HG03565 (cell line): ENCODE results near the gene KCNJ4.

Source experiments
- ATAC-seq: cut with Tn5 transposase; IDR thresholded peaks from one replicate; pipeline ENCODE4 v1.9.1; 2021; ENCODE audit warnings: mild to moderate bottlenecking, moderate library complexity; ENCODE audit not compliant: unreplicated experiment

KCNJ4 gene

DNA sequence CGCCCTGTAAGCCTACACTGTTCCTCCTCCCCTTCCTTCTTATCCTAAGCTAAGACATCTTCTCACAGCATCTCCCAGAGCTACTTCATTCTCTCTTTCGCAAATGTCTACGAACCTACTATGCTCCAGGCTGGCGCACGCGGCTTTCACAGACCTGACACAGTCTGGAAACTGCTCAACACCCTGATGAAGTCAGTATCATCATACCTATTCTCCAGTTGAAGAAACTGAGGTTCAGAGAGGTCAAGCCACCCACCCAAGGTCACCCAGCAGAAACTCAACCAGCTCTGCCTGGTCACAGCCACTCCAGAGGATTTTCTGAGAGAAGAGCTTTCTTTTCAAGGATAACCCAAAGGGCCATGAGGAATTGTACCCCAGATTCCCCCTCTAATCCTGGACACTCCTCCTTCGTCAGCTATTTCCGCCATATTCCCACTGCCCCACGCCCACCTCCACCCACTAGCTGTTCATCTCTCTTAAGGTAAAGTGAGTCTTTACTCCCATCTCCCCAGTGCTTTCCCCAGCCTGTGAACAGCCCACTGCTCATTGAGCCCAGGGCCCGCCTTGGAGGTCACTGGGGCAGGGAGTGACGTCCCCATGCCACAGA is 1.8 kb downstream of the KCNJ4 start:
- ATAC-seq = no peak

DNA sequence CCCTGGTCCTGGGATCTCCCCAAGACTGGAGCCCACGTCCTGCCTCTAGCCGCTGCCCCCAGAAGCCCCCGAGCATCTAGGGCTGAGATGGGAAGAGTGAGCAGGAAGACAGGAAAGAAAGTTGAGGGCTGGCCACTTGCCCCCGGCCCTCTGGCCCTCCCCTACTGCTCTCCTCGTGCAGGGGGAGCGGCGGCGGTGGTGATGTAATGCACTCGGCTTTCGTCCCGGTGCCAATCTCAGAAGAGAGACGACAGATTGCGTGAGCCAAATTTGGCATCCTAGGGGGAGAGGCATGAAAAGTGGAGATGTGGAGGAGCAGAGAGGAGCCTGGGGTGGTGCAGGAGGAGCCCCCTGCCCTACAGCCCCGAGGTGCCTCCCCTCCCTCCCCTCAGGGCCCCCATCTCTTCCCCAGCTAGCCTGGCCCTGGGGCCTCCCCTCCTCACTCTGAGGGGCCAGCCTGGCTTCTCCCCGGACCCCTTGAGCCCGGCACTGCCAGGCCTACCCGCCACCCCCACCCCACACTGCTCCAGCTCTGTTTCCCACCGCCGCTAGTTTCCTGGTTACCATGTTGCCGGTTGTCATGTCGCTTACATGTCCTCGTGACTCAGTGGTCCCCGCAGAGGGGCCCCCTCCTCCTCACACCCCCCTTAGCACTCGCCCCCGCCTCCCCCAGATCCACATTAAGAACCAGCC is 2.5 kb downstream of the KCNJ4 start:
- ATAC-seq = no peak

DNA sequence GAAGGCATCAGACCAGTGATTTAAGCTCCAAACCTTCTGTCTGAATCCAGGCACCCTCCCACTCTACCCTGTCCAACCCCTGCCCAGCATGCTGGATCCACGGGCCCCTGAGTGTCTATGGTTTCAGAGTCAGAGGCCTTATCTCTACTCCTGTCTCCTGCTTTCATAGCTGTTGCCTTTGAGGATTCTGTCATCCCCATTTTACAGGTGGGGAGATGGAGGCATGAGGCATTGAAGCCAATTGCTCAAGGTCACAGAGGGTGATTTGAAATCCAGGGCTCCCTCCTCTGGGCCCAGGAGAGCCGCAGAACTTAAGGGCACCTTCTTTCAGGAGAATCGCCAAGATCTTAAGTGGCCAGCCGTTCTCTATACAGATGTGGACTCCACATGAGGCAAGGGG is 3.1 kb downstream of the KCNJ4 start:
- ATAC-seq = no peak

DNA sequence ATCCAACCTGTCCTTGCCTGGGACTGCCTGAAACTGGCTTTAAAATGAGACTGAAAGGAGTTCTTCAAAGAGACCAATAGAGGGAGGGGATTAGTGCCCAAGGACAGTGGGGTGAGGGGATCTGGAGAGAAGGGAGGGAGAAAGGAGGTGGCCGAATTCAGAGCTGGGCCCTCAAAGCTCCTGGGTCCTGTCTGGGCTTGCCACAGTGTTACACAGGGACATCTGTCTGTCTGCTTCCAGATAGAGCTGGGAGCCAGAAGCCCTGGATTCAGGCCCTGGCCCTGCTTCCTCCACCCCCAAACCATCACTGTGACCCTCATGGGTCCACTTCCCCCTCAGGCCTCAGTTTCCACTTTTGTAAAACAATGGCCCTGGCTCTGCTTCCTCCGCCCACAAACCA is 3.6 kb downstream of the KCNJ4 start:
- no peak for ATAC-seq

DNA sequence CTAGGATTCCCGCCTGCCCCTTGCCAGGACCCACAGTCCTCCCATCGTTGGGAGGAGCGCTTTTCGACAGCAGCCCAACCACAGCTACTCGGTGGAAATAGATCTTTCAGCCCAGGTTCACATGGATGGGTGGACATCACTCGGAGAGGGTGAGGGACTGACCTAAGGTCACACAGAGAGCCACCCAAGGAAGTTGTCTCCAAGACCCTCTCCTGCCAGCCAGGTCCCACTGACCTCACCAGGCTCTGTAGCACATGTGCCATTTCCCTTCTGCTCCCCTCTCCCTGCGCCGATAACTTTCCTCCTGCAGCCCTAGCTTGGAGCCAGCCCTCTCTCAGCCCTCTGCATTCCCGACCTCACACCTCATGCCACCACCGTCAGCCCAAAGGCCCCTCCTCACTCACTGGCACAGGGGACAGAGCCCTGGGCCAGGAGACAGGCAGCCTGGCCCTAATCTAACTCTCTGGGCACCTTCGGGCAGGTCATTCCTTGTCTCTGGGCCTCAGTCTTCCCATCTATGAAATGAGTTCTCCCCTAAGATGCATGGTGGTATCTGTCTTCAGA is 4.7 kb downstream of the KCNJ4 start:
- ATAC-seq = no peak

DNA sequence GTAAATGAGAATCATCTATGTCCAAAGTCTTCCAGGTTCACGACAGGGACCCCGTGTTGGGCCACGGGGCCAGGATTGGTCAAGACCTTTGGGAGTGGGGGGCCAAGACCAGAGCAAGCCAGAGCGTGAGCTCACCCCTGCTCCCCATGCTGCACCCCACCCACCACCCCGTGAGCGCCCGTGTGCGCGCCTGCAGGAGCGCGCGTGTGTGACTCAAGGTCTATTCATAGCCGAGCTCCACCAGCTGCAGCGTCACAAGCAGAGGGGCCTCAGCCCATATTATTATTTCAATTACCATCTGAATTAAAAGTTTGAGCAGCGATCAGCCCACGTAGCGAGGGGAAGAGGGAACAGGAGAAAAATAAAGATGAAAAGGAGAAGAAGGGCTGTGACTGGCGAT is 5.2 kb downstream of the KCNJ4 start:
- no peak for ATAC-seq

DNA sequence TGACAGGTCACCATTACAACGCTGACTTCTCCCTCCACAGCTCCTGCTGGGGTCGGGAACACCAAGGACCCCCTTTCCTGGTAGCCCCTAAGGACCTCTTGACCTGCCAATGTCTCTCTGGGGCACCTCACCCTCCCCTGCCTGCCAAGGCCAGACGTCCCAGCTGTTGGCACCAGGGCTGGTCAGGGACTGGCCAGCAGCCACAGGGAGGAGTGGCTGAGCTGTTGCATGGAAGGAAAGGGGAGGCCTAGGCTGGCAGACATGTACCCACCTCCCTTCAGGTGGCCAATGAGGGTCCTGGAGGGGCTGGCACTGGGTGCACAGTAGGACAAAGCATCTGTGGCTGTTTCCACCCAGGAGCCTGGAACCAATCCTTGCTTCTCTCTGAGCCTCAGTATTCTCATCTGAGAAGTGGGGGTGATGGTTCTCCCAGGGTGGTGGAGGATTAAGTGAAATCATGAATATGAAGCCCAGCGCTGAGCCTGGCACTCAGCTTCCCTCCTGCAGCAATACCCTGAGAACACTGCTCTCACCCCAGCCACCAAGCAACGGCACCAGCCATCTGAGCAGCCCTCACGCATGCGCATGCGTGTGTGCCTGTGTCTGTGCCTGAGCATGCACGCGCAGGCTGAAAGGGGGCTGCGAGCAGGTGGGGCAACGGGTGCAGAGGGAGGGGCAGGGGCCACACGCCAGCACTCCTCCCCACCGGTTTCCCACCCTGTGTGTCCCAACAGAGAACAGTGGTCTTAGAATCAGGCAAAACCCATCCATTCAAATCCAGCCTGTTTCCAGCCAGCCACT is 5.9 kb downstream of the KCNJ4 start:
- no peak for ATAC-seq

DNA sequence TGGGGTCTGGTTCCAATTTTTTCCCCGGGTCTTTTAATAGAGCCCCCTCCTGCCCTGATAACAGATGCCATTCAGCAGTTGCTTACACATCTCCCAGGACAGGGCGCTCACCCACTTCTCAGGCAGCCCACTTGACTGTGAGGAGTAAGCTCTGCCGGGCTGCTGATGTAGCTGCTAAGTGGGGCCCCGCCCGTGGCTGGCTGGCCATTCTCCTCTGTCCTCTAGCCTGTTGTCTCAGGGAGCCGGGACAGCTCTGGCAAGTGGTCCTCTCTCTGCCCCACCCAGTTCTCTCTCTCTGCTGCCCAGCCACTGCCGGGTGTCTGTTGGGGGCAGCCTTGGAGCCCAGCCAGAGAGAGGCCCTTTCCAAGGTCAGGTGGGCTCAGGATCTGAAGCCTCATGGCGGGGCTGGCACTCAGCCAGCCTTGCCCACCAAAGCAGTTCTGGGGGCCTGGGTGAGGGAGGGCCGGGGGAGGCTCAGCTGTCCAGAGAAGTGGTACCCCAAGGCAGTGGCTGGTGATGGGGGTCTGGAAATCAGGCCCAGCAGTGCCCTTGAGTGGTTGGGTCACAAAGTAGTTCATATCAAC is 8.9 kb downstream of the KCNJ4 start:
- ATAC-seq = no peak

DNA sequence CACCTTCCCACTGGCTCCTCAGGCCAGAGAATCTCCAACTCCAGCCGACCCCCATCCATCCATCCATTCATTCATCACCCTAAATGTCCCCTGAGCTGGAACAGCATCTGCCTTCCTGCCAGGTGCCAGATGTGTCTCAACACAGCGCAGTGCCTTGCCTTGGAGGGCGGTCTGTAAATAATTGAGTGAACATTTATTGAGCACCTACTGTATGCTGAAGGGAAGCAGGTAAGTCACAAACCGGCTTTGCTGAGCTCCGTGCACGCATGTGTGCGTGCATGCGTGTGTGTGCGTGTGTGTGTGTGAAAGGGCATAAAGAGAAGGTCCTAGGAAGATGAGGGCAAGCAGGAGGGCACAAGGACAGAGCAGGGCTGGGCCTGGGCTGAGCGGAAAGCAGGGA is 10.2 kb downstream of the KCNJ4 start:
- ATAC-seq = no peak

DNA sequence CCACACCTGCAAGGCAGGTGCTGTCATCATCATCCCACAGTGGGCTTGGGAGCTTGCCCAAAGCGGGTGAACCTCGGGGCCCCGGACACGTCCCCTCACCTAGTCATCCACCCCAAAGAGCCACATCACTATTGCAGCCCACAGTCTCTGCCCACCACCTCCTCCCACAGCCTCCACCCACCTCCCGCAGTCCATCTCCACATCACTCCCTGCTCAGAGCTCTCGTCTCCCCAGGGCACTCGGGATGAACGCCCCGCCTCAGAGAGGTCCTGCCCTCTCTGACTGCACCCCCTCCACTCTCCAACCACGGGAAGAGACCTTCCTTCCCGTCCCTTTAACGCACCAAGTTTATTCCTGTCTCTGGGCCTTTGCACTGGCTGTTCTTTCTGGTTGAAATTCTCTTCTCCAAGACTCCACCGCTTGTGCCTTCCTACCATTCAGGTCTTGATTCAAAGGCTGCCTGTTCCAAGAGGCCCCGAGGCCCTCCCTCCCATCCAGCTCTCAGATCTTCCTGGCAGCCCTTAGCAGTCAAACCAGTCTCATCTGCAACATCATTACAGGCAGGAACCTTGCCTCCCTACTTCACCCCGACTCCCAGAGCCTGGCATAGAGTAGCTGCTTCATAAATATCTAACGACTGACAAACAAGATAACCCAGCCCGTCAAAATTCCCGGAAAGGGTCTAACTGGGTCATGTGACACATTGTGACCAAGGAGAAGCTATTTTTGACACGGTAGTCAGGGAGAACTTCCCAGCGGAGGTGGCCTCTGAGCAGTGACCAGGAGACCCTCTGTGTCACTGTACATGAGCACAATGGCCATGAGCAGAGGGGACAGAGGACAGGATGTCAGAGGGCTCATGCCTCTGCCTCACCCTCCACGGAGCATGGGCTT is 11.1 kb downstream of the KCNJ4 start:
- no peak for ATAC-seq

DNA sequence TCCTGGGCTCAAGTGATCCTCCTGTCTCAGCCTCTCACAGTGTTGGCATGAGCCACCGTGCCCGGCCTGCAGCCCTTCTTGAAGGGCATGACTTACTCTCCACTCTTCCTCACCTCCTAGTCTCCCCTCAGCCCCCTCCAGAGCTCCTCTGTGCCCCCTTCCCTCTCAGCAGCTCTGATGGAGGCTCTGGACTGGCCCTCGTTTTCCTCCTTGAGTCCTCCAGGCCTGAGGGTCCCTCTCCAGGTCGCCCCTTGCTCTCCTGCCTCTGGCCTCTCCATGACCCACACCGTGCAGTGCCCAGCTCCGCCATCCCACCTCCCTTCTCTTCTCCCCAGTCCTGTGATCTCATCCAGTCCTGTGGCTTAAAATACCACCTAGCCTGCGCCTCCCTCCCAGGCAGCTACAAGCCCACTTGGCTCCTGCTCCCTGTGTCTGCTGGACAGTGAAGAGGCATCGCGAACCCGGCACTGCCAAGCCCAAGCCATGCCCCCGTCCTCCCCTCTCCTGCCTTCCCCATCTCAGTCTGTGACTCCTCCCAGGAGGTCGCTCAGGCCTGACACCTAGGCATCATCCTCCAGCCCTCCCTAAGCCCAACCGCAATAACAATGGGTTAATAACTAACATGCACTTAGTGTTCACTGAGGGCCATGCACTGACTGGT is 11.9 kb downstream of the KCNJ4 start:
- no peak for ATAC-seq

DNA sequence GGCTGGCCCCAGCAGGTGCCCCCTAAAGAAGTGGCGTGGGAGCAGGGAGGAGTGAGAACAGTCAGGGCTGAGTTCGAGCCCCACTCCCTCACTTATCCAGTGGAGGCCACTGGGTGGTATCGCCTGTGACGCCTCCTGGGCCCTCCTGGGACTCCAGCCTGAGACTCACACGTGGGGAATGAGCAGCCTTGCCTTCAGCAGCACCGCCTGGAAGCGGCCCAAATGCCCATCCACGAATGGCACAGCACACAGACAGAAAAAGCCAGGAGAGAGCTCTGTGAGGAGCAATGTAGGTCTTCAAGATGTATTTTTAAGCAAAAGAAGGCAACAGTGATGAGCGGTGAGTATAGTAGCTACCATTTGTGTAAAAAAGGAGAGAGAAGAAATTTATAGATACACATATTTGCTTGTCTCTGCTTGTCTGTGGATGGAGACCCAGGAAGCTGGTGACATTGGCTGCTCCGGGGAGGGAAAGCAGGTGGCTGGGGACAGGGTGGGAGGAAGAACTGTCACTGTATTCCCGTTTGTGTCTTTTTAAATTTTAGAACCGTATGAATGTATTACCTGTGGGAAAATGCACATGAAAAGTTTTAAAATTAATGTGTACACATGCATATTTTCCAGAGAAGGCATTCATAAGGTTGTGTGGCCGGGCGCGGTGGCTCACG is 13.2 kb downstream of the KCNJ4 start:
- ATAC-seq = no peak

DNA sequence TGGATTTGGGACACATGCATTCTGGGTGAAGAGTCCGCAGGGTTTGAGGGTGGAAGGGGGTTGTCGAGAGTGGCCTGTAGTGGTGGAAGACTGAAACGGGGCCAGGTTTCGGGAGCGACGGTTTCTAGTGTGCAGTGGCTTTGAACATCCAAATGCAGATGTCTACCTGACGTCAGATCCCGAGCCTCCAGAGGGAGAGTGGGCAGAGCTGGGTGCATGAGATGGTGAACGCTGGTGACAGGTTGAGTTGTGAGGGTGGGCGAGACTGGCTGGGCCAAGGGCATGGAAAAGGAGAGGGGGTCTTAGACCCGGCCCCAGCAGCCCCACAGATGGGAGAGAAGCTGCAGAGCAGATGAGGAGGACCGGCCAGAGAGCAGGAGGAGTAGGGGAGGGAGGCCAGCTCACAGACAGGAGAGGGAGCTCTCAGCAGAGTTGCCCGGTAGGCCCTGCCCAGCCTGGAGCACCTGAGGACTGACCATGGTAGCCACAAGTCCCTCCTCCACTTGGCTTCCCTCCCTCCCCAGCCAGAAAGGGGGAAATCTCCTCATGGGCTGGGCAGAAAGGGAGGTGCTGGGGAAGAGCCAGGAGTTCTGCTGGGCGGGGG is 14.2 kb downstream of the KCNJ4 start:
- no peak for ATAC-seq

DNA sequence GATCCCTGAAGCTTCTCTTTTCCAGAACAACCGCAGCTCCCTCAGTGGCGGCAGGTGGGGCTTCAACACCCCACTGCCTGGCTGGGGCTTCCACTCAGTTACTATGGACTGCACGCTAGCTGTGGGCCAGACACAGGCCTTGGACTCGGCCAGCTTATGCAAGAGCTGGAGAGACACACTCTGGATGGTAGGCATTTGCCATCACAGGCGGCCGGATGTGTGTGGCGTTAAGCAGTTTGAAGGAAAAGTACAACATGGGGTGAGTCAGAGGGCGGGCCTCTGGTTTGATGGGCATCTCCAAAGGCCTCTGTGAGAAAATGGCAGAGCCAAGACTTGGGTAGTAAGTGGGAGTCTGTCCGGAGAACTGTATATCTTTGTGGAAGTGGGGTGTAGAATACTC is 17.6 kb downstream of the KCNJ4 start:
- no peak for ATAC-seq

DNA sequence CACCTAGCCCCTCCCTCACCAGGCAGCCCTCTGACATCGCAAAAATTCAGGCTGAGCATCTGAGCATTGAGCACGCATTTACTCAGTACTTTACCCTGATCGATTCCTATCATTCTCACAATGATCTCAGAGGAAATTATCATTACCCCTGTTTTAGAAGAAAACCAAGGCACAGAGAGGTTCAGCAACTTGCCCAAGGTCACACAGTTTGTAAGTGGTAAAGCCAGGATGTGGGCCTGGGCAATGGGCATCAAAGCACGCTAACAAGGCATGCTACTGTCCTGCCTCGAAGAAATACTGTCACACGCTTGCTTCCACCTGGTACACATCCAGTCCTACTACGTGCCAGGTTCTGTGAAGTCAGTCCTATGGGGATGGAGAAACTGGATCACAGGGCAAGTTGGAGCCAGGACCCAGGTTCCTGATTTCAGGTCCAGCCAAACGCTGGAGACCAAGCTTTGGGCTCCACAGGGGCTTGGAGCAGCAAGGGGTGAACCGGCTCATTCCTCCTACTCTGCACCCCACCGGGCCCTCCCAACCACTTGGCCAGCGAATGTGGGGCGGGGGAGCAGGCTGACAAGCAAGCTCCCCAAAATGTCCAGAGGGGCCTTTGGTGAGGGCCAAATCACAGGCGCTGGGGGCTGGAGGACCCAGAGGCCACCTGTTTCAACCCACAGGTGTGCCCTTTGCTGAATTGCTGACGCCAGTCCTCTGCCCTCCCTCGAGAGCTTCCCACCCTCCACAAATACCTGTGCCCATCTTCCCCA is 18.2 kb downstream of the KCNJ4 start:
- ATAC-seq = no peak

DNA sequence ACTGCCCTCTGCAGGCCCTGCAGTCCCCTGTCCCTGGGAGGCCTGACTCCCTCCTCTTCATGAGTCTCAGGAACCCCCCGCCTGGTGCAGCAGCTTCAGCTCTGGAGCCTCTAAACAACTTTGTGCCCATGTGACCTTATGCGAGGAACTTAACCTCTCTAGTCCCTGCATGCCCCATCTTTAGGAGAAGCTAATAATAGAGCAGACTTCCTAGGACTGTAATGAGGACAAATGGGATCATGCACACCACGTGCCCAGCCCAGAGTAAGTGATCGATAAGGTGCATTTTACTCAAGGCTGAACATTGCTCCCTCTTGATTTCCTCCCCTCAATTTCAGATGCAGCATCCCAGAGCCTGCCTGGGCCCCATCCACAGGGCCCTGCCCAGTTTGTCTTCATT is 19.0 kb downstream of the KCNJ4 start:
- ATAC-seq = no peak

DNA sequence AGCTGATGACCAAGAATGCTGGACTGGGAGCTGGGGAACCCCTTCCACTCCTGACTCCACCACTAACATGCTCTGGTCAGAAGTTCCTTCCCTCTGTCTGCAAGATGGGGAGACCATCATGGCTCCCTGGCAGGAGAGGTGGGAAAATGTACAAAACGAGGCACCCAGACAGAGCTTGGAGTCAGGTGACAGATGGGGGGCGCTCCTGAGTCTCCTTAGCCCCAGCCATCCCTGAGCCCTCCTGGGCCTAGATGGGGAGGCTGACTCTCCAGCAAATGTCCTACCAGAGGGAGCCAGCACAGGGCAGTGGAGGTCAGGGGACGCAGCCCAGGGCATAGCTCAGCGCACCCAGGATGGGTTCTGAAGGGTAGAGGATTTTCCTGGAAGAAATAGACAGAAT is 20.0 kb downstream of the KCNJ4 start:
- no peak for ATAC-seq

DNA sequence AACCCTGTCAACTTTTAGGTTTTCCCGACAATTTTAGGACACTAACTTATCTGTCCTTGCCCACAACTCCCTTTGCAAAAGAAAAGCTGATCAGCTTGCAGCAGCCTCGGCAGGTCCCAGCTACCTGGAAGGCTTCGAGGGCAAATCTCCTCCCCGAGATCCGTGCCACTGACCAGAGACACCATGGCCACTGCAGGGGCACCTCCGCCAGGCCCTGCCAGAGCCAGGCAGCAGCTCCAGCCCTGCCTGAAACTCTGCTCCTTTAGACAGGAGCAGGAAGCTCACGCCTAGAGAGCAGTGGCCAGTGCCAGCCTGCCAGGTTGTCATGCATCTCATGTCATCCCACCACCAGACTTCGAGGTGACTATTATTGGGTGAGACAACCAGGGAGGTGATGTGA is 21.1 kb downstream of the KCNJ4 start:
- ATAC-seq = no peak
